ENCODE measurements around the gene SPZ1.
"Not testable (repeated sequence)": the region's sequence is repeated elsewhere in the genome, so short reads cannot be mapped to it uniquely, and the experiment has no call there.

SPZ1 gene, protein sequence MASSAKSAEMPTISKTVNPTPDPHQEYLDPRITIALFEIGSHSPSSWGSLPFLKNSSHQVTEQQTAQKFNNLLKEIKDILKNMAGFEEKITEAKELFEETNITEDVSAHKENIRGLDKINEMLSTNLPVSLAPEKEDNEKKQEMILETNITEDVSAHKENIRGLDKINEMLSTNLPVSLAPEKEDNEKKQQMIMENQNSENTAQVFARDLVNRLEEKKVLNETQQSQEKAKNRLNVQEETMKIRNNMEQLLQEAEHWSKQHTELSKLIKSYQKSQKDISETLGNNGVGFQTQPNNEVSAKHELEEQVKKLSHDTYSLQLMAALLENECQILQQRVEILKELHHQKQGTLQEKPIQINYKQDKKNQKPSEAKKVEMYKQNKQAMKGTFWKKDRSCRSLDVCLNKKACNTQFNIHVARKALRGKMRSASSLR

DNA sequence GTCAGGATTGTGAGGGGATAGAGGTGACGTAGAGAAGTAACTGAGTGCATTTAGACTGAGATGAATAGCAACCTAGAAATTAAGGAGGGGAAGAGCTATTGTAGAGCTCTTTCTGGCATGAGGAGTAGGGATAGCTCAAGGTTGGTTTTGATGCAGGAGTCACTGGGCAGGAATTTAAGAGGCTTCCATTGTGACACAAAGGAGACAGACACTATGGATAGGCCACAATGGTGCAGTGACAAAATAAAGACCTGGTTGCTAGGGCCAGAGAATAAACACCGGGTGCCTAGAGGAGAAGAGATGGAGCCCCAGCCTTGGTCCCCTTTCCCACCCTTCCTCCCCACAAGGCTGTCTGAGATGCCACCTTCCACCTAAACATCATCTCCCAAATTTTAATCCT, at the start of gene SPZ1:
Gene SPZ1, plus strand, starts transcription at position 301 of the 400 bp plus-strand sequence. CDS start 214 bp downstream, outside the sequence.
- no peak for DNase-seq (ENCODE audit: low spot score)

DNA sequence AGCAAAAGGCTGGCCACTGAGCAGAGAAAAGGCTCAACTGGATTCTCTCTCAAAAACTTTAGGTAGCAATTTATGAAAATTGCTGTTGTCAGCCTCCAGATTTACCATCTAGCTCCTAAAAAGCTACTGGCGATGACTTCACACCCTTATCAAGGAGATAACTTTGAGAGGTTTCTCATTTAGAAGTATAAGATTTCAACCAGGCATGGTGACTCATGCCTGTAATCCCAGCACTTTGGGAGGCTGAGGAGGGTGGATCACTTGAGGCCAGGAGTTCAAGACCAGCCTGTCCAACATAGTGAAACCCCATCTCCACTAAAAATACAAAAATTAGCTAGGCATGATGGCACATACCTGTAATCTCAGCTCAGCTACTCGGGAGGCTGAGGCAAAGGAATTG, 49.3 kb upstream of the SPZ1 start:
- not testable (repeated sequence) for DNase-seq (ENCODE audit: low spot score)

DNA sequence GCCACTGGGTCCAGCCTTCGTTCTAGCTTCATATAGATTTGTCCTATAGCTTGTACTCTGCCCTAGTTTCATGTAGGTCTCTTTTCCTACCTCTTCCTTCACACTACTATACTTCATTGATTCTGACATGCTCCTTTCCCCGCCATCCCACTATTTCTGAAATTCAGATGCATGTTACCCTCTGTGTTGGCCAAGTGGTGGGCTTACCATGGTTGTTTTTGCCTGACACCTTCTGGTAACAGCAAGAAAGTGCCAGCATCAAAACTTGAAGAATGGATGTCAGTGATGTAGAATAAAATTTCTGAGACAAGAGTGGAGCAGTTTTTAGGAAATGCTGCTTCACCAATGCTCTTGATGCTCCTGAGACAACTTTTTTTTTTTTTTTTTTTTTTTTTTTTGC, 44.5 kb upstream of the SPZ1 start:
- DNase-seq (ENCODE audit: low spot score), result no peak

DNA sequence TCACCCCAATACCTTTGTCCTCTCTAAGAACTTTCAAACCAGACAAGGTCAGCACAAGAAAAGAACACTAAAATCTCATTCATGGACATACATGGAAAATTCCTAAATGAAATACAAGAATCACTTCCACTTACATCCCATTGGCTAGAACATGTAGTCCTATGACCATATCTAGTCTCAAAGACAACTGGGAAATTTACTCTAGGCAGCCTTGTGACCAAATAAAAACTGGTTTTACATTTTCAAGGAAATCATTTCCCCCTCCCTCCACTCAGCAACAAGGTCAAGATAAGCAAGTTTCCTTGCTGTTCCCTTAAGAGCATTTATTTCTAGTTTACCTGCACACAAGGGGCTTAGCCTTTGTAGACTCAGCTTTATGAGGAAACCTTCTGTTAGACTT, 43.6 kb upstream of the SPZ1 start:
- no peak for DNase-seq (ENCODE audit: low spot score)

DNA sequence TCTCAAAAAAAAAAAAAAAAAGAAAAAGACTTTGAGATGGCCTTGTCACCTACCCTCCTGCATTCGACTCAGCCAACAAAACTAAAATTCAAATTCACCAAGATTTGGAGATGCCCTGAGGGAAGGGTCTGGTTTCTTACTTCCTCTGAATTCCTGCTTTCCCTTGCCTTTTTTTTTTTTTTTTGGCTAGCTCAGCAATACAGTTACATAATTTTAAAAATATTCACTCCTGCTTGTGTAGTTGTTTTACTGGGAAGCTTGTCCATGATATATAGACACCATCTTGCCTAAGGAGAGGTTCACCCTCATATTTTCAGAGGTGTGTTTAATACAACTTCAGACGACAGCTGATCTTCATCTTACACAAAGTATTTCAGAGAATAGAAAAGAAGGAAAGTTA, 42.6 kb upstream of the SPZ1 start:
- no peak for DNase-seq (ENCODE audit: low spot score)

DNA sequence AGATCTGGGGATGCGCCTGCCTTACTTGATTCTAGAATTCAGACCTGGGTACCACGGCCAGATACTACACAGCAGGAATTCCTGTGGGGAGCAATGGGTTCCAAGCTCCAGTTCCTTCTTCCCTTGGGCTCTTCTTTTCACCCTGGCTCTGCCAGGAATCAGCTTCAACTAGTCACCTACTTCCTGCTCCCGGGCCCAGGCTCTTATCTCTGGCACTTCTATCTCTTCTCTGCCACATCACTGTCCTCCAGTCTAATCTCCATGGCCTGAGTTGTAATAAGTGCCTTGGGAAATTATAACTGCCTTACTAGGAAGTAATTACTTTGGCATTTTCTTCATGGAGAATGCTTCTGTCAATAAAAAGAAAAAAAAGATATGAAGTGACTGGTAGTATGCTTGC, 37.7 kb upstream of the SPZ1 start:
- DNase-seq (ENCODE audit: low spot score), result no peak

DNA sequence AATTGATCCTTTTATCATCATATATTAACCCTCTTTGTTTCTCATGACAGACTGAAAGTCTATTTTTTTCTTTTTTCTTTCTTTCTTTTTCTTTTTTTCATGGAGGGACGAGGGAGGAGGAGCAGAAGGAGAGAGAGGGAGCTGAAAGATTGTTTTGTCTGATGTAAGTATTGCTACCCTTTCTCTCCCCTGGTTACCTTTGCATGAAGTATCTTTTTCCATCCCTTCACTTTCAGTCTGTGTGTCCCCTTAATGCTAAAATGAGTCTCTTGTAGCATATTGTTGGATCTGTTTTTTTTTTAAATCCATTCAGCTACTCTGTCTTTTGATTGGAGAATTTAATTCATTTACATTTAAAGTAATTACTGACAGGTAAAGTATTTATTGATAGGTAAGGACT, 36.4 kb upstream of the SPZ1 start:
- DNase-seq (ENCODE audit: low spot score), result no peak

DNA sequence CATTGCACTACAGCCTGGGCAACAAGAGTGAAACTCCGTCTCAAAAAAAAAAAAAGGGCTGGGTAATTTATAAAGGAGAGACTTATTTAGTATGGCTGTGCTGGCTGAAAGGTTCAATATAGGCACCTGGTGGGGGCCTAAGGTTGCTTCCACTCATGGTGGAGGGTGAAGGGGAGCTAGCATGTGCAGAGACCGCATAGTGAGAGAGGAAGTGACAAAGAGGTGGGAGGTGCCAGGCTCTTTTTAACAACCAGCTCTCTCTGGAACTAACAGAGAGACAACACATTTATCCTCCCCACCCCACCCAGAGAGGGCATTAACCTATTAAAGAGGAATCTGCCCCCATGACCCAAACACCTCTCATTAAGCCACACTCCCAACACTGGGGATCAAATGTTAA, 35.1 kb upstream of the SPZ1 start:
- DNase-seq (ENCODE audit: low spot score), result no peak

DNA sequence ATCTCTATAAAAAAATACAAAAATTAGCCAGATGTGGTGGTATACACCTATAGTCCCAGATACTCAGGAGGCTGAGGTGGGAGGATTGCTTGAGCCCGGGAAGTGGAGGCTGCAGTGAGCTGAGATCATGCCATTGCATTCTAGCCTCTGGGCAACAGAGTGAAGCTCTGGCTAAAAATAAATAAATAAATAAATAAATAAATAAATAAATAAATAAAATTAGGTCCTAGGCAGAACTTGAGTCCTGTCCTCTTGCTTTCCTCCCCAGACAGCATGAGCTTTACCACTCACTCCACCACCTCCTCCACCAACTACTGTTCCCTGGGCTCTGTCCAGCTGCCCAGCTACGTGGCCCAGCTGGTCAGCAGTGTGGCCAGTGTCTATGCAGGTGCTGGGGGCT, 31.6 kb upstream of the SPZ1 start:
- DNase-seq (ENCODE audit: low spot score), result no peak

DNA sequence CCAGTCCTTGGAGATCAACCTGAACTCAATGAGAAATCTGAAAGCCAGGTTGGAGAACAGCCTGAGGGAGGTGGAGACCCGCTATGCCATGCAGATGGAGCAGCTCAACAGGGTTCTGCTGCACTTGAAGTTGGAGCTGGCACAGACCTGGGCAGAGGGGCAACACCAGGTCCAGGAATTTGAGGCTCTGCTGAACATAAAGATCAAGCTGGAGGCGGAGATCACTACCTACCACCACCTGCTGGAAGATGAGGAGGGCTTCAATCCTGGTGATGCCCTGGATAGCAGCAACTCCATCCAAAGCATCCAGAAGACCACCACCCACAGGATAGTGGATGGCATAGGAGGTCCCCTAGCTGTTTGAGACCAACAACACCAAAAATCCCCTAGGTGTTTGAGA, 30.5 kb upstream of the SPZ1 start:
- no peak for DNase-seq (ENCODE audit: low spot score)

DNA sequence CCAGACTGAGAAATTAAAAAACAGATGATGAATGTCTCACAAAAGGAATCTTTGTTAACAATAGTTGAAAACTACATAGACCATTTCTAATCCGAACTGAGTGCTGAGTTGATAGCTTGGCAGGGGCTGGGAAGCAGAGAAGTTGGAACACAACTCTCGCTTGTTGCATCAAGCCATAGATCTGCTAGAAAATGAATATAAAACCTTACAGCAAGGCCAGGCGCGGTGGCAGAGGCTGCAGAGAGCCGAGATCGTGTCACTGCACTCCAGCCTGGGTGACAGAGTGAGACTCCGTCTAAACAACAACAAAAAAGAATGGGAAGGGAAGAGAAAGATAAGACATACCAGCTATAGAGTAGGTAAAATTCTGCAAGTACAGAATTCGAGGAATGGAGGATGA, 28.0 kb upstream of the SPZ1 start:
- no peak for DNase-seq (ENCODE audit: low spot score)

DNA sequence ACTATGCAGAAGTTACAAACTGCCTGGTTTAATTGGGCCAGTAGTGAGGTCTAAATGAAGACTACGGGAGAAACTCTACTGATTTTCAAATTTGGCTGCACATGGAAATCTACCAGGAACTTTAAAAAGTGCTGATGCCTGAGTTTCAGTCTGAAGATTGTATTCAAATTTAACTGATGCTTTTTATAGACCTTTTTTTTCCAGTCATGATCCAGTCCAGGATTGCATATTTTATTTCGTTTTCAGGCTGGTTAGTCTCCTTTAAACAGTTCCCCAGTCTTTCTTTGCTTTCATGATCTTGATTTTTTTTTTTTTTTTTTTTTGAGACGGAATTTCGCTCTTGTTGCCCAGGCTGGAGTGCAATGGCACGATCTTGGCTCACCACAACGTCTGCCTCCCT, 23.7 kb upstream of the SPZ1 start:
- no peak for DNase-seq (ENCODE audit: low spot score)

DNA sequence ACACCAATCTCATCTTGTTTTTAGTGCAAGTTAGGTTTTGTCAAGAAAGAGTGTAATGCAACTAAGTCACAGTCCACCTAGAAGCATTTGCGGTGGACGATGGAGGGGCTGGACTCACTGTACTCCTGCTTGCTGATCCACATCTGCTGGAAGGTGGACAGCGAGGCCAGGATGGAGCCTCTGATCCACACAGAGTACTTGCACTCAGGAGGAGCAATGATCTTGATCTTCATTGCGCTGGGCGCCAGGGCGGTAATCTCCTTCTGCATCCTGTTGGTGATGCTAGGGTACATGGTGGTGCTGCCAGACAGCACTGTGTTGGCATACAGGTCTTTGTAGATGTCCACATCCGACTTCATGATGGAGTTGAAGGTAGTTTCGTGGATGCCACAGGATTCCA, 20.2 kb upstream of the SPZ1 start:
- no peak for DNase-seq (ENCODE audit: low spot score)

DNA sequence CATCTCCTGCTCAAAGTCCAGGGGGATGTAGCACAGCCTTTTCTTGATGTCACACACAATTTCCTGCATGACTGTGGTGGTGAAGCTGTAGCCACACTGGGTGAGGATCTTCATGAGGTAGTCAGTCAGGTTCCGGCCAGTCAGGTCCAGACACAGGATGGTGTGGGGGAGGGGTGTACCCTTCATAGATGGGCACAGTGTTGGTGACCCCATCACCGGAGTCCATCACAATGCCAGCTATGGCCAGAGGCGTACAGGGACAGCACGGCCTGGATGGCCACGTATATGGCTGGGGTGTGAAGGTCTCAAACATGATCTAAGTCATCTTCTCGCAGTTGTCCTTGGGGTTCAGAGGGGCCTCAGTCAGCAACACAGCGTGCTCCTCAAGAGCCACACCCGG, 19.7 kb upstream of the SPZ1 start:
- DNase-seq (ENCODE audit: low spot score), result no peak

DNA sequence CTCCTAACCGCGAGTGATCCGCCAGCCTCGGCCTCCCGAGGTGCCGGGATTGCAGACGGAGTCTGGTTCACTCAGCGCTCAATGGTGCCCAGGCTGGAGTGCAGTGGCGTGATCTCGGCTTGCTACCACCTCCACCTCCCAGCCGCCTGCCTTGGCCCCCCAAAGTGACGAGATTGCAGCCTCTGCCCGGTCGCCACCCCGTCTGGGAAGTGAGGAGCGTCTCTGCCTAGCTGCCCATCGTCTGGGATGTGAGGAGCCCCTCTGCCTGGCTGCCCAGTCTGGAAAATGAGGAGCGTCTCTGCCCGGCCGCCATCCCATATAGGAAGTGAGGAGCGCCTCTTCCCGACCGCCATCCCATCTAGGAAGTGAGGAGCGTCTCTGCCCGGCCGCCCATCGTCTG, 19.0 kb upstream of the SPZ1 start:
- DNase-seq (ENCODE audit: low spot score), result not testable (repeated sequence)

DNA sequence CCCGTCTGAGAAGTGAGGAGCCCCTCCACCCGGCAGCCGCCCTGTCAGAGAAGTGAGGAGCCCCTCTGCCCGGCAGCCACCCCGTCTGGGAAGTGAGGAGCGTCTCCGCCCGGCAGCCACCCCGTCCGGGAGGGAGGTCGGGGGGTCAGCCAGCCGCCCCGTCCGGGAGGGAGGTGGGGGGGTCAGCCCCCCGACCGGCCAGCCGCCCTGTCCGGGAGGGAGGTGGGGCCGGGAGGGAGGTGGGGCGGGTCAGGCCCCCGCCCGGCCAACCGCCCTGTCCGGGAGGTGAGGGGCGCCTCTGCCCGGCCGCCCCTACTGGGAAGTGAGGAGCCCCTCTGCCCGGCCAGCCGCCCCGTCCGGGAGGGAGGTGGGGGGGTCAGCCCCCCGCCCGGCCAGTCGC, 18.5 kb upstream of the SPZ1 start:
- DNase-seq (ENCODE audit: low spot score), result not testable (repeated sequence)

DNA sequence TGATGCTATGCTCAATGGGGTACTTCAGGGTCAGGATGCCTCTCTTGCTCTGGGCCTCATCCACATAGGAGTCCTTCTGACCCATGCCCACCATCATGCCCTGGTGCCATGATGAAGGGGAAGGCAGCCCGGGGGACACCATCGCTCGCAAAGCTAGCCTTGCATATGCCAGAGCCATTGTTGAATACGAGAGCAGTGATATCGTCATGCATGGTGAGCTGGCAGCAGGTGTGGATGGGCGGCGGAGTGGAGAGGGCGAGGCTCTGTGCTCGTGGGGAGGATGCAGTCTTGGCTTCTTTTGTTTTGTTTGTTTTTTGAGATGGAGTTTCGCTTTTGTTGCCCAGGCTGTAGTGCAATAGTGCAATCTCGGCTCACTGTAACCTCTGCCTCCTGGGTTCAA, 17.2 kb upstream of the SPZ1 start:
- no peak for DNase-seq (ENCODE audit: low spot score)

DNA sequence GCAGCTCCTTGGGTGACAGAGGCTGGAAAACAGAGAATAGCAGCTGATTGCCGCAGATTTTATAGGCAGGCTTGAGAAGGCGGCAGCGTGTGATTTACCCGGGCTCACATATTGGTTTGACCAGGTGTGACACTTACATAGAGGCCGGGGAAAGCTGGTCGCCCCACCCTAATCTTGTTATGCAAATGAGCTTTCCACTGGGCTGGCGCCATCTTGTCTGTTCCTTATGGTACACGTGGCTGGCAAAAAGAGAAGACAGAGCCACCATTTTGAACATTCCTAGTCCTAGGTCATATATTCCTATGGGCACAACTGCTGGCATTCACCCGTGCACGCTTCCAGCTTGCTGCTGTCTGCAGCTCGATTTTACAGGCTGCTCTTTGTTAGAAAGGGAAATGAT, 11.3 kb upstream of the SPZ1 start:
- DNase-seq (ENCODE audit: low spot score), result no peak

DNA sequence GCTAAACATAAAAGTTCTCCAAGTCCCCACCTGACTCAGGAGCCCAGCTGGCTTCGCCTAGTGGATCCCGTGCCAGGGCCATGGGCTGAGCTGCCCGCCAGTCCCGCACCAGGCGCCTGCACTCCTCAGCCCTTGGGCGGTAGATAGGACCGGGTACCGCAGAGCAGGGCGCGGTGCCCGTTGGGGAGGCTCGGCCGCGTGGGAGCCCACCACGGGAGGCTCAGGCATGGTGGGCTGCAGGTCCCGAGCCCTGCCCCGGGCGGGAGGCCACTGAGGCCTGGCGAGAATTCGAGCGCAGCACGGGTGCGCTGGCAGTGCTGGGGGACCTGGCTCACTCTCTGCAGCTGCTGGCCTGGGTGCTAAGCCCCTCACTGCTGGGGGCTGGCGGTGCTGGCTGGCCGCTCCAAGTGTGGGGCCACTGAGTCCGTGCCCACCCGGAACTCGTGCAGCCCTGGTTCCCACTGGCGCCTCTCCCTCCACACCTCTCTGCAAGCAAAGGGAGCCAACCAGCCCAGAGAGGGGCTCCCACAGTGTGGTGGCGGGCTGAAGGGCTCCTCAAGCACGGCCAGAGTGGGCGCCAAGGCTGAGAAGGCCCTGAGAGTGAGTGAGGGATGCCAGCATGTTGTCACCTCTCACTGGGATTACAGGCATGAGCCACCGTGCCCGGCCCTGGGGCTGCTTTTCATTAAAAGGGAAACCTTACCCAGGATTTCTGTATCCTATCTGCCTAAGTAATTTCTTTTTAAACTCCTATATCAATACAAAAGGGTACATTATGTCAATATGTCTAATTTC, 9.7 kb upstream of the SPZ1 start:
- no peak for DNase-seq (ENCODE audit: low spot score)

DNA sequence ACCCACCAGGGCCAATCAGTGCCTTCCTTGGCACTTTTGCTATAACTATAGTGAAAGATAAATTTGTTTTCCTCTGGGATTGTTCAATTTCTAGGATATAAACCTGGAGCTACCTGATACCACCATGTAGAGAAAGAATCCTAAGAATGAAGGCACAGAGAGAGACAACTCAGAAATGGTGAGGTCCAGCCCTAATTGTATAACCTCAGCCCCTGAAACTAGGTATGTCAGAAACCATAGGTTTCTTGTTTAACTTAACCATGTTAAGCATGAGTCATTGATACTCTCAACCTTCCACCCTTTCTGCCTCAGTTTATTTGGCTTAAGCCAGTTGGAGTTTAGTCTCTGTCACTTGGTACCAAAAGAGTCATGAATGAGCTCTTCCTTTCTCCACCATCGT, 4.6 kb upstream of the SPZ1 start:
- no peak for DNase-seq (ENCODE audit: low spot score)

DNA sequence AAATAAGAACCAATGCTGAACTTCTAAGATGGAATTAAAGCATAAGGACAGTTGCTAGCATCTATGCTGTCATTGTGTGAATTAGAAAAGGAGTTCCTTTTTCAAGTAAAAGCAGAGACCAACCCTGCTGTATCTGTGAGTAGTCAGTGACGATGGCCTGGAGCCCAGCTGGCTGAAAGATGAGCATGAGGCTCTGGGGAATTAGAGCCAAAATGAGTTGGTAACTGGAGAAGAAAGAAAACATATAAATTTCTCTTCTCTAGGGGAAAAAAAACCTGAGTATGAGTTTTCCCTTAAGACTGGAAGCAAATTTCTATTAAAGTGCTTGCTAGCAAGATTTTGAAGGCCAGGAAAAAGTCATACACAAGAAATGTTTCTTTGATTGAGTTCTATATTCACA, 1.6 kb upstream of the SPZ1 start:
- peak; percentile 32 for DNase-seq (ENCODE audit: low spot score)

DNA sequence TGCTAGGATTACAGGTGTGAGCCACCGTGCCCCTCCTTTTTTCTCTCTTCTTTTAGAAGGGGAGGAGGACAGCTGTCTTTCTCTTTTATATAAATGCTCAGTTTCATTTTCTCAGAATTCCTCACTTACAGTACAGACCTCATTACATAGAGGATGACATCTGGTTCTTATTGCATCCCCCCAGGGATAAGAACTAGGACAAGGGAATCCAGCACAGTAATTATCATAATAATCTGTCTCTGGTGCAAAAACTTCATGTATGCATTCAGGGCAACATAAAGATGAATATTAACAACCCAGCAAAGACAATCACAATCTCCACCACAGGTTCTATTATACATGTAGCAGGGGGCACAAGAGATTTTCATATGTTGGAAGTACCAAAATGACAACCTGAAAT, 5.1 kb downstream of the SPZ1 start:
- DNase-seq (ENCODE audit: low spot score), result no peak

DNA sequence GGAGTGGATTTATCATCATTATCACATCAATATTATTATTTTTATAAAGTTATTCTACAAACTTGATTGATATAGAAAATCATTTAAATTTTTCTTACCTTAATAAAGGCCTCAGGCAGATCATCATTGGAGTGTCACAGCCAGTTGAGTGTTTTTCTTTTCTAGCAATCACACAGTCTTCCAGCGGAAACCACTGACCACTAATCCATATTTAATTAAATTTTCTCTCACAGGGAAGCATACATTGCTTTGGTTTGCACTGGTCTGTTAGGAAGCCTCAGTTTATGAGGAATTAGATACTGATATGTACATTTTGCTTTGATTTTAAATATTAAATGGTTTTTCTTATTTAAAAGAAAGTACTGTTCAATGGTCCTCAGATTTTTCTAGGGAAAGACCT, 6.7 kb downstream of the SPZ1 start:
- DNase-seq (ENCODE audit: low spot score), result no peak

DNA sequence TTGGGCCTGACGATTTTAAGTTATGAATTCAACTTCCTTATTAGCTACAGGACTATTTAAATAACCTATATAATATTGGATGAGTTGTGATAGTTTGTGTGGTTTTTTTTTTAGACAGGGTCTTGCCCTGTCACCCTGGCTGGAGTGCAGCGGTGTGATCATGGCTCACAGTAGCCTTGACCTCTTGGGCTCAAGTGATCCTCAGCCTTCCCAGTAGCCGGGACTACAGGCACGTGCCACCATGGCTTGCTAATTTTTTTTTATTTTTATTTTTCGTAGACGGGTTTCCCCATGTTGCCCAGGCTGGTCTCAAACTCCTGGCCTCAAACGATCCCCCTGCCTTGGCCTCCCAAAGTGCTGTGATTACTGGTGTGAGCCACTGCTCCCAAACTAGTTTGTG, 17.6 kb downstream of the SPZ1 start:
- DNase-seq (ENCODE audit: low spot score), result no peak
